Activated CD4-positive, alpha-beta T cell treated with anti-CD3 and anti-CD28 coated beads, Interleukin-2, Interleukin-6, amounts not matched to agents 100 ng/mL and 50 ng/mL, durations not matched to agents 16 hours and 8 hours (primary cell): ENCODE measurements around the gene GDF10.
A peak's percentile ranks its signal among the peaks of the same experiment; 100 is the strongest.

Experiments used
- DNase-seq: peaks from one replicate; pipeline ENCODE4 v3.0.0-alpha.2; 2020

GDF10 gene

DNA sequence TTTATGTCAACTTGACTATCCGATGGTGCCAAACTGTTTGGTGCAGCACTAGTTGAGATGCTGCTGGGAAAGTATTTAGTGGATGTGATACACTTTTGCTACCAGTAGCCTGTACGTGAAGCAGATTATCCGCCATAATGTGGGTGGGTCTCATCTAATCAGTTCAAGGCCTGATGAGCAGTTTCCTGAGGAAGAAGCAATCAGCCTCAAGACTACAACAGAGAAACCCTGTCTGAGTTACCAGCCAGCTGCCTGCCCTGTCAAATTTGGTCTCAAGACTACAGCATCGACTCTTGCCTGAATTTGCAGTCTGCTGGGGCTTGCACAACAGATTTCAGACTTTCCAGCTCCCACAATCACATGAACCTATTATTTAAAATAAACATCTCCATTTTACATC, 37.3 kb downstream of the GDF10 start:
- no peak for DNase-seq

DNA sequence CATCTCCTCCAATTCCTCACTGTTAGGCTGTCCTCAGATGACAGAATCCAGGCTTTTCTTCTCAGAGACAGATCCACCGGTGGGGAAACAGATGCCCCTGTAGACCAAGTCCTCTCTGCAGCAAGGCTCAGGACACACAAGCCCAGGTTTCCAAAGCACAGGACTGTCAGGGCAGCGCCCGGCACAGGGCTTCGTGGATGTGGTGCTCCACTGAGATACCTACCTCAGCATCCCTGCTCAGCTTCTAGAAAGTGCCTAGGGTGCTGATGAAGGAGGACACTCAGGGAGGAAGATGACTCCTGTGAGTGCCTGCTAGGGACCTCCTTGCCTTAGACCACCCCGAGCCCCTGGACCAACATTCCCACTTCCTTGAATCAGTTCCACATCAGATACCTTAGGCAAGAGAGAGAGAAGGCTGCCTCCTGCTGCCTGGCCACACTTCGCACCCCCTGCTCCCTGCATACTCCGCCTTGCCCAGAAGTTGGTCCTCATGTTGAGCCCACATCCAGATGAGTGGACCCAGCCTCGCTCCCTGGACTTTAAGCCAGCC, 39.3 kb downstream of the GDF10 start:
- DNase-seq = no peak

DNA sequence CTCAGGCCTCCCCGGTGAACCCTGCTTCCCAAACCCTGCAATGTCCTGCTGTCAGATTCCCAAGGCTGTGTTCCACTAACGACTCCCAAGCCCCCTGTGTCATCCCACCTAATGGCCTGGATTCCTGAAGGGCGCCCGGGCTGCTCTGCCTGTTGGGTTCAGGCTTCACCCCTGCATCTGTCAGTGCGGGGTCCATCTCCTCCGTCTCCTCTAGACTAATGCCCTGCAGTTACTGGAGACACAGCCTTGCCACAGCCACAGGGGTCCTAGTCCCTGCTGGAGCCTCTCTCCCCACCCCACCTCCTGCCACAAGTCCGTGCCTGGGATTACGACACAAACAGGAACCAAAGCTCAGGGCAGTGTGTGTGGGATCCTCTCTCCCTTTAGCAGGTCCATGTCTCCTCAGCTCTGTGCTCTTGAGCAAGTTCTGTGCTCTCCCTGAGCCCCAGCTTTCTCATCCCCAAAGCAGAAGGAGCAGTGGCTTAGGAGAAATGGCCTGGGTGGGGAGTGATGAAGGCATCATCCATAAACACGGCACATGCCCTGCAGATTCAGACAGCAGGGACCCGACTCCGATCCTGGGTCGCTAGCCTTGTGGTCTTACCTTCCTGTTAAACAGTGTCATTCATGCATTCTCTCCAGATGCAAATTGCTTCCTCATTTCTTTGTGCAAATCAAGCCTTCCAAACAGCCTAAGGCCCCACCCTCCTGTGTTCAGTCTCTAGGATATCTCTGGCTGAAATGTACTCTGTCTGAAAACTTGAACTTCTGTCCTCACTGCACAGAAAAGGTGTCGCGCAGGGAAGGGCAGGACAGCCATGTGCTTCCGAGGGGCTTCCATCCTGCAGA, 40.0 kb downstream of the GDF10 start:
- DNase-seq = no peak

DNA sequence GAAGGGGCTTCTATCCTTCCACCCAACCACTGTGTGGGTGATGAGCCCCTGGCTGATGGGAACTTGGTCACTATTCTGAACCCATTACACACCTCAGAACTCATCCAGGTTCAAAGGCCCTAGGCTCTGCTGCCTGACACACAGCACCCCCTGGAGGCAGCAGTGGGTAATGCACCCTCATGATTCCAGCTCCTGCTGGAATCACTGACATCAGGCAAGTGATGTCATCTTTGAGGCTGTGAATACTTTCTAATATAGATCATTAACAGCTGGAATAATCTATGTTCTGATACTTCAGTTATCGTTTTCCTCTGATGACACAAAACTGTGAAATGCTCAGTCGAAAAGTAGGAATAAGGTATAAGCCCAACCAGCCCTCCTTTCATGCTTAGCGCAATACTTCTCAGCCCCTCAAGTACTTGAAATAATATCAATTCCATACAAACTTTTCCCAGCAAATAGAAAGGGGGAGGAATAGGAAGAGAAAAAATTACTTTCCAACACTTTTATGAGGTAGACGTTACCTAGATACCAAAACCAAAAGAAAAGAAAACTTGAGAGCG, 40.7 kb downstream of the GDF10 start:
- peak; percentile 75 for DNase-seq

DNA sequence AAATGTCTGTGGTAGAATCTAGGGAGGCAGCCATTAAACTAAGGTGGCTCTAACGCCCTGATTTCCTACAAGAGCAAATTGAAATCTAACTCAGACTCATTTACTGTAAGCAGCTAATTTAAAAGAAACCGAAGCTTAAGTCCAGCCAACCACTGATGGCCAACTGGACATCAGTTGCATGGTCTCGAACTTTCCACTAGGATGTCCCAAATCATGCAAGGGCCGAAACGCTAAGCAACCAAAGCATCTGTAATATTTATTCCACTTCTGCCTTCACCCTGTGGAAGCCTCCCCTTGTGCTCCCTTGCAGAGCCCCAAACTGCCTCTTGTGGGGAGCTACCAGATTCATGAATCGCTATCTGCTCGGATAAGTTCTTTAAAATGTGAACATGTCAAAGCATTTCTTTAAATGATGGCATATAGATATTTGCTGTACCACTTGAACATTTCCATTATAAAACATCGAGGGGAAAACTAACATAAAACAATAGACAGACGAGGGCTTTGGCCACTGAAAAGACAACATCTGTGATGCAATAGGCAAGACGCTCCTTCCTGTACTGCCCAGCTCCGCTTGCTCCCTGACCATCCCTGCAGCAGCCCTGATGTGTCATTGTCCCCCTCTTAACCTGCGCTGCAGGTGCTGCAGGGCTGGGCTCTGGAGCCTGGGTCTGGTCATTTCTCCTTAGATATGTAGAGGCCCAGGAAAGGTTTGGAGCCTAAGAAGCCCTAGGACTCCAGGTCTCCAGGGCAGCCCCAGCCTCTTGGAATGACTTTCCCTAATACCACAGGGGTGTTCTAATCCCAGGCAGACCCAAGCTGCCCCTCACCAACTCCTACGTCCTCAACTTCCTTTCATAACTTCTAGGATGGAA, 45.2 kb downstream of the GDF10 start:
- no peak for DNase-seq

- no peak for DNase-seq
Observed at GRCh38 chr10:47346581-47347302, 46.7 kb downstream of the GDF10 start.

- DNase-seq = no peak
Observed at GRCh38 chr10:47347303-47347675, 47.3 kb downstream of the GDF10 start.

DNA sequence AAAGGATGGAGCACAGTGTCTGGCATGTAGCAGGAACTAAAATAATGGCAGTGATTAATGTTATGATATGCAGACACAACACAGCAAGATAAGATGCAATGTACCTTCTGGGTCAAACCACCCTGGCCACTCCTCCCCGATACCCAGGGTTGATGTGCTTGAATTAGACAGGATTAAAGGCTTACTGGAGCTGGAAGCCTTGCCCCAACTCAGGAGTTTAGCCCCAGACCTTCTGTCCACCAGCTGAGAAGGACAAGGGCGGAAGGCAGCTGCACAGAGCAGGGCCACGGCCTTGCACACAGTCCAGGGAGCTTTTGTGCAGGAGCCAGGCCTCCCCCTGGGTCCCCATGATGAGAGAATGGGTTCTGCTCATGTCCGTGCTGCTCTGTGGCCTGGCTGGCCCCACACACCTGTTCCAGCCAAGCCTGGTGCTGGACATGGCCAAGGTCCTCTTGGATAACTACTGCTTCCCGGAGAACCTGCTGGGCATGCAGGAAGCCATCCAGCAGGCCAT, 48.2 kb downstream of the GDF10 start, which contains the start of gene RBP3:
Gene RBP3, plus strand, starts transcription at position 226 of the 514 bp plus-strand sequence. Its CDS starts 122 bp downstream, at position 348.
- DNase-seq = no peak

DNA sequence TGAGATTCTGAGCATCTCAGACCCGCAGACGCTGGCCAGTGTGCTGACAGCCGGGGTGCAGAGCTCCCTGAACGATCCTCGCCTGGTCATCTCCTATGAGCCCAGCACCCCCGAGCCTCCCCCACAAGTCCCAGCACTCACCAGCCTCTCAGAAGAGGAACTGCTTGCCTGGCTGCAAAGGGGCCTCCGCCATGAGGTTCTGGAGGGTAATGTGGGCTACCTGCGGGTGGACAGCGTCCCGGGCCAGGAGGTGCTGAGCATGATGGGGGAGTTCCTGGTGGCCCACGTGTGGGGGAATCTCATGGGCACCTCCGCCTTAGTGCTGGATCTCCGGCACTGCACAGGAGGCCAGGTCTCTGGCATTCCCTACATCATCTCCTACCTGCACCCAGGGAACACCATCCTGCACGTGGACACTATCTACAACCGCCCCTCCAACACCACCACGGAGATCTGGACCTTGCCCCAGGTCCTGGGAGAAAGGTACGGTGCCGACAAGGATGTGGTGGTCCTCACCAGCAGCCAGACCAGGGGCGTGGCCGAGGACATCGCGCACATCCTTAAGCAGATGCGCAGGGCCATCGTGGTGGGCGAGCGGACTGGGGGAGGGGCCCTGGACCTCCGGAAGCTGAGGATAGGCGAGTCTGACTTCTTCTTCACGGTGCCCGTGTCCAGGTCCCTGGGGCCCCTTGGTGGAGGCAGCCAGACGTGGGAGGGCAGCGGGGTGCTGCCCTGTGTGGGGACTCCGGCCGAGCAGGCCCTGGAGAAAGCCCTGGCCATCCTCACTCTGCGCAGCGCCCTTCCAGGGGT, 48.9 kb downstream of the GDF10 start:
- no peak for DNase-seq

DNA sequence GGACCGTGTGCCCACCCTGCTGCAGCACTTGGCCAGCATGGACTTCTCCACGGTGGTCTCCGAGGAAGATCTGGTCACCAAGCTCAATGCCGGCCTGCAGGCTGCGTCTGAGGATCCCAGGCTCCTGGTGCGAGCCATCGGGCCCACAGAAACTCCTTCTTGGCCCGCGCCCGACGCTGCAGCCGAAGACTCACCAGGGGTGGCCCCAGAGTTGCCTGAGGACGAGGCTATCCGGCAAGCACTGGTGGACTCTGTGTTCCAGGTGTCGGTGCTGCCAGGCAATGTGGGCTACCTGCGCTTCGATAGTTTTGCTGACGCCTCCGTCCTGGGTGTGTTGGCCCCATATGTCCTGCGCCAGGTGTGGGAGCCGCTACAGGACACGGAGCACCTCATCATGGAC, 49.5 kb downstream of the GDF10 start:
- DNase-seq = no peak

DNA sequence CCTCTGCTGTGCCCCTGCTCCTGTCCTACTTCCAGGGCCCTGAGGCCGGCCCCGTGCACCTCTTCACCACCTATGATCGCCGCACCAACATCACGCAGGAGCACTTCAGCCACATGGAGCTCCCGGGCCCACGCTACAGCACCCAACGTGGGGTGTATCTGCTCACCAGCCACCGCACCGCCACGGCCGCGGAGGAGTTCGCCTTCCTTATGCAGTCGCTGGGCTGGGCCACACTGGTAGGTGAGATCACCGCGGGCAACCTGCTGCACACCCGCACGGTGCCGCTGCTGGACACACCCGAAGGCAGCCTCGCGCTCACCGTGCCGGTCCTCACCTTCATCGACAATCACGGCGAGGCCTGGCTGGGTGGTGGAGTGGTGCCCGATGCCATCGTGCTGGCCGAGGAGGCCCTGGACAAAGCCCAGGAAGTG, 50.0 kb downstream of the GDF10 start:
- no peak for DNase-seq

GRCh38 chr10:47350671-47351640, 51.0 kb downstream of the GDF10 start:
- DNase-seq = no peak

DNA sequence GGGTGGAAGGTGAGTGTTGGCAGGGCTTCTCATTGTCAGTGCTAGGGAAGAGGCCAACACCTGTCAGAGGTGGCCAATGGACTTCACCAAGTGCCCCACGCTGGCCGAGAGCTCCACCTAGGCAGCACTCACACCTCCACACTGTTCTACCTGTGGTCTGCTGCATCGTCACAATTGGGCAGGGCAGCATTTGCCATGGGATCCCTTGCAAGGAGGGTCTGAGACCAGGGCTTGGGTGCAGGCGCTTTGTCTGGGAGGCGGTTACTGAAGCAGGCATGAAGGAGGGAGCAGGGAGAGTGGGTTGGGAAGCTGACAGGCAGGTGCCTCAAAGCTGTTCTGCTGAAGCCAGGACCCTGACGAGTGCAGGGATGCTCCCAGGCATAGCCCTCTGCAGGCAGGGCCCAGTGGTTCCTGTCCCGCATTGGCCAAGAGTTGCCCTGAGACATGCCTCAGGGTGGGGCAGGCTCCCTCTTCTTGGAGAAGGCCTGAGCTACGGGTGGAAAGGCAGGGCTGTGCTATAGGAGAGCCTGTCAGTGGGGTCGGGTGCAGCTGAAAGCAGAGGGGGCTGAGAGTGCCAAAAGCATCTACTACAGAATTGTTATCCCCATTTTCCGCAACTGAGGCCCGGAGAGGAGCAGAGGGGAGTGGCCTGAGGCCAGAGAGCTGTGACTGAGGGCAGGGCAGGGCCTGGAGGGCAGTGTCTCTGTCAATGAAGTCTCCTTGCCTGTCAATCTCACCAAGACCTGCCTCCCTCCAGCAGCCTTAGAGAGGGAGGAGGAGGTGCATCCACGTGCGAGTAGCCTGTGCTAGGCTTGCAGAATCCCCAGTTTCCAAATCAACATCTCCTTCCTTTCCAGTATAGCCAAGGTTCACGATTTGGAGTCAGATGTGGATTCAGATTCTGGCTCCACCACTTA, 52.2 kb downstream of the GDF10 start:
- no peak for DNase-seq

DNA sequence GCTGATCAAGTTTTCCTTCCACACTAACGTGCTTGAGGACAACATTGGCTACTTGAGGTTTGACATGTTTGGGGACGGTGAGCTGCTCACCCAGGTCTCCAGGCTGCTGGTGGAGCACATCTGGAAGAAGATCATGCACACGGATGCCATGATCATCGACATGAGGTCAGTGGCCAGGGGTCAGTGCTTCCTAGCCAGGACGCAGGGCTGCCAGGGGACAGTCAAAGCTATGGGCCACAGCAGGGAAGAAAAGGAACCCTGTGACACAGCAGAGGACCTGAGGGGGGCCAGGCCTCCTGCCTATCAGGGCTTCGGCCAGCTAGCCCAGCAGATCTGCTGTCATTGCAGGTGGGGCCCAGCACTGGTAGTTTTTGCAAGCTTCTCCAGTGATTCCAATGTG, 53.4 kb downstream of the GDF10 start:
- no peak for DNase-seq

DNA sequence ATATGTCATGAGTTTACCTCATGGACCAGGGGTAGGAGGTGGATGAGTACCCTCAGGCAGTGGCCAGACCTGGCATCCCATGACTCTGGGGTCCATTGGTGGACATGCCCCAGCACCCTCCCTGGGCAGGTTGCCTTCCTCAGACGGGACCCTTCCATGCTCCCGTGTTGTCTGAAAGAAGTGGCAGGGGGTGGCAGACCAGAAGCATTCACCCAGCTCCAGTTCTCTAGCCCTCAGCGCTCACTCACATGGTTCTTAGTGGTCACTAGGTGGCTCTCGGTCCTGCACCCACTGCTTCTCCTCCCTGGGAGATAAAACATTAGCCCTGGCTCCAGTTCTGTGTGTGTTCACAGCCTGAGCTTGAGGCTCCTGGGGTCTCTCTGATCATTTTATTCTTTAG, 54.2 kb downstream of the GDF10 start:
- DNase-seq = no peak

DNA sequence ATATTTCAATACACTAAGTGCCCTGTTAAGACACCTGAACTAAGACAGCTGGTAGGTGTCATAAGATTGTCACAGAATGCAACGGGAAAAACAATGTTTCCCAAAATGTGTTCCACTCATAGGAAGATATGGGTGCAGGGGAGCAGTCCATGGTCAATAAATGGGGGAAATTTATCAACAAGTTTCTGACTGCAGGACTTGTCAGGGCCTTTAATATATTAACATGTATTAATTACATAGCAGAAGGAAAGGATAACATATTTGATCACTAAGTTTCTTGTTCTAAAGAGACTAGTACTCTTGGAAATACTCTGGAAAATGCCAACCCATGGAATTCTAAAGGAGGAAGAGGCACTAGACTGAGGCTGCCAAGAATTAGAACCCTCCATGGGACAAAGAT, 54.9 kb downstream of the GDF10 start:
- DNase-seq = no peak

DNA sequence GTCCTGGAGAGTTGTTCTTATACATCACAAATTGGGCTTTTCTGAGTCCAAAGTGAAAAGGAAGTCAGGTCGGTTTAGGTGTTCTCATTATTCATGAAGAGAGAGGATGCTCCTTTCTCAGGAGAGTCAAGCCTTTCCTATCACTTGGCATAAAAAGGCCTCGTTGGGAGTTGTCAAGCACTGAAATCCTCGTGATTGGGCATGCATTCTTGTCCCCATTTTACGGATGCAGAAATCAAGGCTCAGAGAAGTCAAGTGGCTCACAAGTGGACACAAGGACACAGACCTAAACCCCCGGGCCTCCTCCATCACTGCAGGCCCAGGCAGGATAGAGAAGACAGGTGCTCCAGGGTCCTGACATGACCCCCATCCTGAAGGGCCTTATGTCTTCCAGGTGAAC, 56.7 kb downstream of the GDF10 start:
- no peak for DNase-seq

DNA sequence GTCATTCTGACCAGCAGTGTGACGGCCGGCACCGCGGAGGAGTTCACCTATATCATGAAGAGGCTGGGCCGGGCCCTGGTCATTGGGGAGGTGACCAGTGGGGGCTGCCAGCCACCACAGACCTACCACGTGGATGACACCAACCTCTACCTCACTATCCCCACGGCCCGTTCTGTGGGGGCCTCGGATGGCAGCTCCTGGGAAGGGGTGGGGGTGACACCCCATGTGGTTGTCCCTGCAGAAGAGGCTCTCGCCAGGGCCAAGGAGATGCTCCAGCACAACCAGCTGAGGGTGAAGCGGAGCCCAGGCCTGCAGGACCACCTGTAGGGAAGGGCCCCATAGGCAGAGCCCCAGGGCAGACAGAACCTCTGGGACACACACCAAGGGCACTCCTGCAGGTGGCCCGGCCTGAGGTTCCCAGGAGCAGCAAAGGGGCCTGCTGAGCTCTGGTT, 57.2 kb downstream of the GDF10 start:
- no peak for DNase-seq

DNA sequence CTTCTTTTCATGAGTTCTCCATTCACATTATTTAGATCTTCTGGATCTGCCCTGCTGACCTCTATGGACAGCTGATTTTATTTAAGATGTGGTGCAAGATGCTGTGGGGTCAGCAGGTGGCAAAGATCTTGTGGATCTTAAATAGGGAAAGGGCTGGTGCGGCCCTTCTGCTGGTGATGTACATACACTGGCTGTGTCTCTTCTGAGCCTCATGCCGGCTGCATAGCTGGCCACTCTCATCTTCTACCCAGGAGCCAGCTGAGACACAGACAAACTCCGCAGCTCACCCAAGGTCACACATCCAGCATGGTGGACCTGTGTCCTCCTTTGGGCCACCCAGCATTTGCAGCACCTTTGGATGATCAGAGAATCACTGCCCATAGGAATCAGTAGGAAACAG, 57.9 kb downstream of the GDF10 start:
- DNase-seq = no peak
